Measurements from ENCODE around the gene MYRIP. TPM values are rescaled to one million over a fixed set of nuclear protein-coding genes. Genes with fewer than 3 reads are reported as not detected.

MYRIP gene
- total RNA-seq, 1 experiment from 2014 or later = 0.44 TPM

GRCh38 chr3:40108643-40109042 lies 299.2 kb downstream of the MYRIP start:
- Histone ChIP-seq H3K9ac (ENCODE audit: low read length) (no peak overlapping the region), H3K4me2 (ENCODE audit: low read length) (no peak overlapping the region), H3K9me2 (ENCODE audit: insufficient read depth) (no peaks in the 10 kb centered on the region), H3K27me3 (ENCODE audit: insufficient read depth, low read length) (no peaks in the 10 kb centered on the region; the same call in 1 of the 2 replicates), H3K4me1 (ENCODE audit: control insufficient read depth in 1 of 2, insufficient read depth in 2 of 2, low read length in 2 of 2) (no peaks in the 10 kb centered on the region), H2AFZ (ENCODE audit: low read depth, low read length, poor library complexity, severe bottlenecking) (no peak overlapping the region), H3K9me3 (ENCODE audit: control insufficient read depth in 1 of 2, insufficient read depth in 1 of 2, low read depth in 1 of 2, low read length in 2 of 2) (no peaks in the 10 kb centered on the region), H4K20me1 (ENCODE audit: insufficient read depth) (no peaks in the 10 kb centered on the region), H3K79me2 (ENCODE audit: insufficient read depth, low read length) (no peaks in the 10 kb centered on the region), H3K4me3 (replicated peaks in 1 of 2; ENCODE audit: low read depth in 1 of 2, low read length in 2 of 2) (no peak overlapping the region), H3K27ac (ENCODE audit: low read depth, low read length) (no peak overlapping the region), H3K36me3 (ENCODE audit: control insufficient read depth in 1 of 2, insufficient read depth in 2 of 2, low read length in 2 of 2) (no peaks in the 10 kb centered on the region)
- ATAC-seq = no peak
- intact Hi-C loops (cut with micrococcal nuclease) = no loop called here
- BruUV-seq (replicated peaks) = no TSS peak
- ChIA-PET POLR2A (no interaction called here), RAD21 (ENCODE audit: low non-redundant PET in 1 of 2, low total read pairs in 2 of 2, uncharacterized antibody in 2 of 2, unreplicated experiment in 2 of 2) (no interaction called here), CTCF (no interaction called here)
- TF ChIP-seq CEBPB (IDR thresholded peaks at IDR 0.05; ENCODE audit: low read depth) (no peak), EZH2 (IDR thresholded peaks at IDR 0.05) (no peak), CTCF (IDR thresholded peaks at IDR 0.05 in 2 of 3, conservative IDR thresholded peaks at IDR 0.05 in 1 of 3; ENCODE audit: borderline replicate concordance in 1 of 3, insufficient read depth in 1 of 3, low read depth in 2 of 3, low read length in 2 of 3) (no peak), SP1 (IDR thresholded peaks at IDR 0.05; ENCODE audit: low read depth) (no peak), SRF (IDR thresholded peaks at IDR 0.05; ENCODE audit: low read depth) (no peak), TCF7L2 (IDR thresholded peaks at IDR 0.05; ENCODE audit: borderline replicate concordance, extremely low read depth, insufficient read depth, insufficient read length) (no peak), CBX3 (IDR thresholded peaks at IDR 0.05; ENCODE audit: low read depth) (no peak), EGR1 (IDR thresholded peaks at IDR 0.05; ENCODE audit: low read depth) (no peak)
- no peak for DNase-seq (ENCODE audit: low read depth, low spot score)

Measured in HCT116 (cell line).